Bronchial epithelial cell (primary cell): ENCODE data around the gene FBN3. TPM values are rescaled to one million over a fixed set of nuclear protein-coding genes. Genes with fewer than 3 reads are reported as not detected.
"Not testable (repeated sequence)": the region's sequence is repeated elsewhere in the genome, so short reads cannot be mapped to it uniquely, and the experiment has no call there.

Experiments used
- DNase-seq: peaks from one replicate; pipeline ENCODE4 v3.0.0-alpha.2; 2010; ENCODE audit warnings: low read depth
- FAIRE-seq: peaks from 2 replicates; lab custom pipeline; 2011; peaks lifted over from hg19 to GRCh38; lab: Jason Lieb, UNC
- H3K27me3 ChIP-seq: 2 replicates; pipeline ENCODE4 v1.5.1; 2011; ENCODE audit warnings: low read length; ENCODE audit not compliant: control insufficient read depth, insufficient read depth
- H3K36me3 ChIP-seq: 2 replicates; pipeline ENCODE4 v1.5.1; 2011; ENCODE audit warnings: low read length; ENCODE audit not compliant: control insufficient read depth, insufficient read depth
- H3K4me3 ChIP-seq: 2 replicates; pipeline ENCODE4 v1.5.1; 2011; ENCODE audit warnings: mild to moderate bottlenecking, low read depth, low read length, control low read depth
- CTCF ChIP-seq: IDR thresholded peaks from 2 replicates; pipeline ENCODE4 v1.5.1; 2011; ENCODE audit warnings: mild to moderate bottlenecking, moderate library complexity, low read length, control low read depth, inconsistent platforms; ENCODE audit not compliant: insufficient read depth, severe bottlenecking
- total RNA-seq: library from RNA; depleted of rRNA; stranded (reverse); fragments of >200 nt; gene quantifications from 2 replicates; pipeline ENCODE4 v1.2.1, GENCODE V29; 2014

Gene FBN3
- total RNA-seq, 1 donor from 2014 or later, result not detected

- Histone ChIP-seq H3K36me3 (no peaks in the 10 kb centered on the region), H3K4me3 (no peak overlapping the region), H3K27me3 (no peaks in the 10 kb centered on the region)
- no peak for TF ChIP-seq CTCF
- DNase-seq, result no peak
- no peak for FAIRE-seq
Measured at GRCh38 chr19:8107301-8107903, 42.0 kb downstream of the FBN3 start.

GRCh38 chr19:8105471-8105870, 43.9 kb downstream of the FBN3 start:
- no peak for DNase-seq
- no peak overlapping the region for H3K4me3 ChIP-seq
- TF ChIP-seq CTCF, result no peak
- no peaks in the 10 kb centered on the region for H3K36me3 ChIP-seq
- no peak for FAIRE-seq
- H3K27me3 ChIP-seq, result no peaks in the 10 kb centered on the region

- H3K4me3 ChIP-seq, FAIRE-seq, H3K27me3 ChIP-seq, DNase-seq, H3K36me3 ChIP-seq: not testable (repeated sequence)
Measured at GRCh38 chr19:8101910-8102309, 47.5 kb downstream of the FBN3 start.

GRCh38 chr19:8101311-8101710, 48.1 kb downstream of the FBN3 start:
- H3K27me3 ChIP-seq, result no peaks in the 10 kb centered on the region
- H3K36me3 ChIP-seq, result no peaks in the 10 kb centered on the region
- no peak for DNase-seq
- FAIRE-seq, result no peak
- TF ChIP-seq CTCF, result no peak
- no peak overlapping the region for H3K4me3 ChIP-seq

- H3K36me3 ChIP-seq, result no peaks in the 10 kb centered on the region
- TF ChIP-seq CTCF, result no peak
- no peaks in the 10 kb centered on the region for H3K27me3 ChIP-seq
- no peak for FAIRE-seq
- no peak overlapping the region for H3K4me3 ChIP-seq
- no peak for DNase-seq
Measured at GRCh38 chr19:8097681-8098567, 51.5 kb downstream of the FBN3 start.

GRCh38 chr19:8097198-8097597, 52.2 kb downstream of the FBN3 start:
- Histone ChIP-seq H3K4me3 (no peak overlapping the region), H3K36me3 (no peaks in the 10 kb centered on the region), H3K27me3 (no peaks in the 10 kb centered on the region)
- no peak for DNase-seq
- no peak for FAIRE-seq
- TF ChIP-seq CTCF, result no peak
